ENCODE results near the gene MCU. TPM values are rescaled to one million over a fixed set of nuclear protein-coding genes. Genes with fewer than 3 reads are reported as not detected.
"Not testable (repeated sequence)": the region's sequence is repeated elsewhere in the genome, so short reads cannot be mapped to it uniquely, and the experiment has no call there.

Gene MCU
- total and polyA plus RNA-seq, 12 donors: 9.0 to 19.0 (median 14.7) TPM

GRCh38 chr10:72765051-72765745 lies 73.3 kb downstream of the MCU start:
- no peak overlapping the region for H3K4me3 ChIP-seq
- ATAC-seq (no peak), DNase-seq (no peak)
- intact Hi-C loops (cut with DNase I): no loop called here
- H3K4me1 ChIP-seq: peaks cover 0 to 15% (median 5%) of the 10 kb centered on the region in 9 donors
- no peak overlapping the region for H3K27ac ChIP-seq
- WGBS, 2 donors: 97% methylated on average over 3 of the region's 3 CpGs
- no peaks in the 10 kb centered on the region for H3K27me3 ChIP-seq
- TF ChIP-seq CTCF (IDR thresholded peaks at IDR 0.05): no peak
- H3K9me3 ChIP-seq: peaks cover 0 to 17% (median 0%) of the 10 kb centered on the region in 11 donors
- H3K36me3 ChIP-seq: peaks cover 0 to 8% (median 0%) of the 10 kb centered on the region in 9 donors

GRCh38 chr10:72771195-72771594 lies 79.3 kb downstream of the MCU start:
- H3K4me1 ChIP-seq; H3K4me3 ChIP-seq; H3K27me3 ChIP-seq; ATAC-seq; H3K36me3 ChIP-seq; DNase-seq; H3K27ac ChIP-seq; intact Hi-C loops (cut with DNase I): not testable (repeated sequence)
- peaks cover 0 to 35% (median 12%) of the 10 kb centered on the region in 11 donors for H3K9me3 ChIP-seq

- no peaks in the 10 kb centered on the region for H3K4me1 ChIP-seq
- intact Hi-C loops (cut with DNase I): no loop called here
- no peak overlapping the region for H3K4me3 ChIP-seq
- TF ChIP-seq CTCF (IDR thresholded peaks at IDR 0.05): no peak
- H3K9me3 ChIP-seq: peaks cover 0 to 28% (median 12%) of the 10 kb centered on the region in 11 donors
- H3K36me3 ChIP-seq: no peaks in the 10 kb centered on the region
- DNase-seq (no peak), ATAC-seq (no peak)
- no peaks in the 10 kb centered on the region for H3K27me3 ChIP-seq
- WGBS, 2 donors: 90 to 94% methylated on average over 1 of the region's 1 CpG
- H3K27ac ChIP-seq: no peak overlapping the region
Observed at GRCh38 chr10:72772031-72772430, 80.1 kb downstream of the MCU start.

- Histone ChIP-seq H3K27me3 (no peaks in the 10 kb centered on the region), H3K4me1 (peaks cover 6 to 20% (median 16%) of the 10 kb centered on the region in 9 donors), H3K9me3 (peaks cover 0 to under 1% (median 0%) of the 10 kb centered on the region in 11 donors), H3K4me3 (no peak overlapping the region), H3K27ac (no peak overlapping the region), H3K36me3 (no peaks in the 10 kb centered on the region)
- 98 to 99% methylated on average over 2 of the region's 2 CpGs for WGBS, 2 donors
- no peak for TF ChIP-seq CTCF (IDR thresholded peaks at IDR 0.05)
- intact Hi-C loops (cut with DNase I): no loop called here
- ATAC-seq: no peak
- no peak for DNase-seq
Observed at GRCh38 chr10:72779874-72780273, 87.9 kb downstream of the MCU start.

- 90% methylated on average over 5 of the region's 5 CpGs for WGBS, 2 donors
- intact Hi-C loops (cut with DNase I): no loop called here
Observed at GRCh38 chr10:72782649-72783330, 90.8 kb downstream of the MCU start.

More at GRCh38 chr10:72782649-72783330, 90.8 kb downstream of the MCU start:
- Histone ChIP-seq H3K36me3 (no peaks in the 10 kb centered on the region), H3K4me1 (peaks cover 8 to 31% (median 26%) of the 10 kb centered on the region in 9 donors), H3K9me3 (no peaks in the 10 kb centered on the region), H3K4me3 (no peak overlapping the region), H3K27me3 (no peaks in the 10 kb centered on the region), H3K27ac (no peak overlapping the region)
- no peak for ATAC-seq
- no peak for TF ChIP-seq CTCF (IDR thresholded peaks at IDR 0.05)
- no peak for DNase-seq
